Neutrophil (primary cell): ENCODE measurements around the gene MSH4.
"Not testable (repeated sequence)": the region's sequence is repeated elsewhere in the genome, so short reads cannot be mapped to it uniquely, and the experiment has no call there.

Source experiments
- H3K27ac ChIP-seq: fragments of 200-600 bp; sonication (generic); 2 replicates; pipeline ENCODE4 v1.5.1; 2016; ENCODE audit warnings: mild to moderate bottlenecking, moderate library complexity
- H3K27me3 ChIP-seq: fragments of 200-600 bp; sonication (generic); 2 replicates; pipeline ENCODE4 v1.6.0; 2016; ENCODE audit warnings: mild to moderate bottlenecking
- H3K36me3 ChIP-seq: fragments of 200-600 bp; sonication (generic); 2 replicates; pipeline ENCODE4 v1.5.1; 2017
- H3K4me1 ChIP-seq, 2 experiments: fragments of 200-600 bp in 1 of 2; sonication (generic) in 1 of 2; 1 replicate in 1 of 2; 2 replicates in 1 of 2; pipeline versions ENCODE4 v1.5.1 to v1.6.1; 2013 to 2016; ENCODE audit warnings: low read depth in 1 of 2, low read length in 1 of 2, mild to moderate bottlenecking in 1 of 2, moderate library complexity in 1 of 2; ENCODE audit not compliant: control insufficient read depth in 1 of 2, insufficient read depth in 1 of 2
- H3K4me3 ChIP-seq, 2 experiments: fragments of 200-600 bp in 1 of 2; sonication (generic) in 1 of 2; 1 replicate in 1 of 2; 2 replicates in 1 of 2; pipeline ENCODE4 v1.5.1; 2013 to 2016; ENCODE audit warnings: low read depth in 1 of 2, low read length in 1 of 2, mild to moderate bottlenecking in 1 of 2, moderate library complexity in 1 of 2
- H3K9me3 ChIP-seq: fragments of 200-600 bp; sonication (generic); 2 replicates; pipeline ENCODE4 v1.5.1; 2016
- TF ChIP-seq, protein P1 (sequence below): fragments of 200-600 bp; sonication (generic); IDR thresholded peaks from 2 replicates; pipeline ENCODE4 v1.5.1; 2016; ENCODE audit warnings: antibody characterized with exemption

MSH4 gene

DNA sequence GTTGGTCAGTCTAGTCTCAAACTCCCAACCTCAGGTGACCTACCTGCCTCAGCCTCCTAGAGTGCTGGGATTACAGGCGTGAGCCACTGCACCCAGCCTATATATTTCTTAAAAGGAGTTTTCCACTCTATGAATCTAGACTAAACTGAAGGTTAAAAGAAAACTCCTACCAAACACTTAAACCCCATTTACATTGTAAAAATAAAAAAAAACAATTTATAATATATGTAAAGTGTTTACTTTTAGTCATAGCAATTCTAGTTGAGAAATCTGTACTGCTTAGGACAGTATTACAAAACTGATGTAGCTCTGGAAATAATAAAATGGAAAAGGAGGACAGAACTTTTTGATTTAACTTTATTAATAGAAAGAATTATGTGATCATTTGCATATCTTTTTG is 126.0 kb downstream of the MSH4 start:
- H3K9me3 ChIP-seq = no peaks in the 10 kb centered on the region
- H3K27me3 ChIP-seq = no peaks in the 10 kb centered on the region
- no peak overlapping the region for H3K27ac ChIP-seq
- no peaks in the 10 kb centered on the region for H3K4me1 ChIP-seq
- TF ChIP-seq, protein P1, sequence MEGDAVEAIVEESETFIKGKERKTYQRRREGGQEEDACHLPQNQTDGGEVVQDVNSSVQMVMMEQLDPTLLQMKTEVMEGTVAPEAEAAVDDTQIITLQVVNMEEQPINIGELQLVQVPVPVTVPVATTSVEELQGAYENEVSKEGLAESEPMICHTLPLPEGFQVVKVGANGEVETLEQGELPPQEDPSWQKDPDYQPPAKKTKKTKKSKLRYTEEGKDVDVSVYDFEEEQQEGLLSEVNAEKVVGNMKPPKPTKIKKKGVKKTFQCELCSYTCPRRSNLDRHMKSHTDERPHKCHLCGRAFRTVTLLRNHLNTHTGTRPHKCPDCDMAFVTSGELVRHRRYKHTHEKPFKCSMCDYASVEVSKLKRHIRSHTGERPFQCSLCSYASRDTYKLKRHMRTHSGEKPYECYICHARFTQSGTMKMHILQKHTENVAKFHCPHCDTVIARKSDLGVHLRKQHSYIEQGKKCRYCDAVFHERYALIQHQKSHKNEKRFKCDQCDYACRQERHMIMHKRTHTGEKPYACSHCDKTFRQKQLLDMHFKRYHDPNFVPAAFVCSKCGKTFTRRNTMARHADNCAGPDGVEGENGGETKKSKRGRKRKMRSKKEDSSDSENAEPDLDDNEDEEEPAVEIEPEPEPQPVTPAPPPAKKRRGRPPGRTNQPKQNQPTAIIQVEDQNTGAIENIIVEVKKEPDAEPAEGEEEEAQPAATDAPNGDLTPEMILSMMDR = no peak
- no peaks in the 10 kb centered on the region for H3K36me3 ChIP-seq
- no peak overlapping the region for H3K4me3 ChIP-seq

GRCh38 chr1:75932304-75932703 is 135.6 kb downstream of the MSH4 start, which contains the start of gene ASB17:
Gene ASB17, minus strand, starts transcription at chr1:75932404. Its CDS starts 113 bp downstream, at chr1:75932291.
- H3K4me1 ChIP-seq = no peaks in the 10 kb centered on the region
- H3K27ac ChIP-seq = no peak within 1 kb of the TSS
- no peak within 1 kb of the TSS for H3K4me3 ChIP-seq
- no peaks in the 10 kb centered on the region for H3K9me3 ChIP-seq
- no peaks in the 10 kb centered on the region for H3K27me3 ChIP-seq
- no peaks in the 10 kb centered on the region for H3K36me3 ChIP-seq
- TF ChIP-seq, protein P1 = no peak

DNA sequence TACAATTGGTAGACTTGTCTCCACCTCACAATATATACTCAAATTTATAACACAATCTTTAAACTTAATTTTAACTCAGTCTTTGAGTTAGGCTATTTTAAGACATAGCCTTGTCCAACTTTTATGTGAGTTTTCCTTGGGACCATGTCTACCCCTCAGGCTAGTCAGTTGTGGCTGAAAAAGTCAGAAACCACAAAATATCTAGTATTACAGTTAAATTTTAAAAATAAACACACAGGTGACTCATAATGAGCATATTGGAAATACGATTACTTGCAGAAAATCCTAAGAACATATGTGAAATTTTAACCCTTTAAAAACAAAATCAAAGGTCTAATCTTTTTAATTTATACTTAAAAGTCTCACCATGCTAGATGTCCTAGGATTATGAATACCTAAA is 140.4 kb downstream of the MSH4 start:
- Histone ChIP-seq H3K9me3 (no peaks in the 10 kb centered on the region), H3K27ac (no peak overlapping the region), H3K4me3 (no peak overlapping the region), H3K36me3 (no peaks in the 10 kb centered on the region), H3K27me3 (no peaks in the 10 kb centered on the region), H3K4me1 (no peaks in the 10 kb centered on the region)
- TF ChIP-seq, protein P1 = no peak

DNA sequence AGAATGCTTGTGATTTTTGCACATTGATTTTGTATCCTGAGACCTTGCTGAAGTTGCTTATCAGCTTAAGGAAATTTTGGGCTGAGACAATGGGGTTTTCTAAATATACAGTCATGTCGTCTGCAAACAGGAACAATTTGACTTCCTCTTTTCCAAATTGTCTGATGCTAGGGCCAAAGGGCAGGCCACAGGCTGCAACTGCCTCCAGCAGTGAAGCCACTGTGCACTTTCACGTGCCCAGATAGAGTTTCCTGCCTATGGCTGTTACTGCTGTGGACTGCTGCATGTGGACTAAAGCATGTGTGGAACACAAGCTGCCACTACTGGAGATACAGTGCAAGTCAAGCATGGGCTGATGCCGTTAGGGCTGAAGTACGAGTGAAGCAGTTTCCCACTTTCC is 146.4 kb downstream of the MSH4 start:
- not testable (repeated sequence) for H3K27me3 ChIP-seq, H3K4me3 ChIP-seq, H3K36me3 ChIP-seq, H3K4me1 ChIP-seq, H3K9me3 ChIP-seq, H3K27ac ChIP-seq

DNA sequence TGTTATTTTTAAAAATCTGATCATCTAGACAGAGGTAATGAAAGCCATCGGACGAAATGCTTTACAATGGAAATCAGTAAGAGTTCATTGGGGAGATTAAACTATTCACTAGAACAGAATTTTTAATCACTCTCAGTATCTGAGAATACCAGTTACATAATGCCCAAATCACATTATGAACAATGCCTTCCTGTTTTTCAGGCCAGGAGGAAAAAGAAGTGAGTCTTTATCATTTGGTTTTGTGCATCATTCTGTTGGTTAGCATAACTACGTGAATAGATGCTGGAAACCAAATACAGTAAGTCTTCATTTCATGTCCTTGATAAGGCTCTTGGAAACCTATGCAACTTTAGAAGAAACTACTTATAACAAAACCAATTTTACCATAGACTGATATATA is 153.5 kb downstream of the MSH4 start:
- TF ChIP-seq, protein P1 = no peak
- Histone ChIP-seq H3K4me3 (no peak overlapping the region), H3K4me1 (no peaks in the 10 kb centered on the region), H3K27me3 (no peaks in the 10 kb centered on the region), H3K9me3 (no peaks in the 10 kb centered on the region), H3K27ac (no peak overlapping the region), H3K36me3 (no peaks in the 10 kb centered on the region)

DNA sequence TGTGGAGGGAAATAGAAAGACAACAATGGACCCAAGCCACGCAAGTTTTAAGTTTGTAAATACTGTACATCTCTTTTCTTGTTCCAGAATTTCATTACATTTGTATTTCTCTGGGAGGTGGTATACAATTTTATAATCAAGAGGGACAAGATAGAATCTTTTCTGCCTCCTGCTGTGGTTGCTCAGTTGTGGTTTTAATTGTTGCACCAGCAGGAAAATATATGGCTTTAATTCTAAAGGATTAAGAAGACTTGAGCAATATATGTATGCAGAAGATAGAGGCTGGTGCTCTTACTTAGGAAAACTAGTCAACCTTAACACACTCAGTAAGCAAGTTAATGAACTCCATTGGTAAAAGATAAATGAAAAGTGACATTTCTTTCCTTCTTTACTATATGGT is 155.3 kb downstream of the MSH4 start:
- Histone ChIP-seq H3K27ac (no peak overlapping the region), H3K4me3 (no peak overlapping the region), H3K36me3 (no peaks in the 10 kb centered on the region), H3K27me3 (no peaks in the 10 kb centered on the region), H3K4me1 (no peaks in the 10 kb centered on the region), H3K9me3 (no peaks in the 10 kb centered on the region)
- TF ChIP-seq, protein P1 = no peak
